LNCaP clone FGC (cell line): Measurements from ENCODE around the gene LIMK1.
"Not testable (repeated sequence)": the region's sequence is repeated elsewhere in the genome, so short reads cannot be mapped to it uniquely, and the experiment has no call there.

Experiments
- DNase-seq: peaks from one replicate; pipeline ENCODE4 v3.0.0-alpha.2; 2011; ENCODE audit warnings: low read depth
- H3K4me3 ChIP-seq: 2 replicates; pipeline ENCODE4 v1.5.1; 2011; ENCODE audit warnings: mild to moderate bottlenecking, low read depth, low read length, control low read depth
- CTCF ChIP-seq: IDR thresholded peaks from 2 replicates; pipeline ENCODE4 v1.5.1; 2012; ENCODE audit warnings: mild to moderate bottlenecking; ENCODE audit not compliant: control insufficient read depth, insufficient read depth; ENCODE audit errors: extremely low read depth

The LIMK1 gene

GRCh38 chr7:74105992-74106391 lies 22.4 kb downstream of the LIMK1 start:
- no peak for DNase-seq
- no peak for TF ChIP-seq CTCF
- H3K4me3 ChIP-seq = no peak overlapping the region

- TF ChIP-seq CTCF = no peak
- no peak overlapping the region for H3K4me3 ChIP-seq
- DNase-seq = no peak
These were observed 23.2 kb downstream of the LIMK1 start for GRCh38 chr7:74106846-74107245.

GRCh38 chr7:74115326-74115725 lies 31.7 kb downstream of the LIMK1 start:
- no peak for DNase-seq
- TF ChIP-seq CTCF = no peak
- no peak overlapping the region for H3K4me3 ChIP-seq

- TF ChIP-seq CTCF = no peak
These were observed 32.8 kb downstream of the LIMK1 start for GRCh38 chr7:74116356-74116755.

GRCh38 chr7:74119831-74120230 lies 36.2 kb downstream of the LIMK1 start:
- H3K4me3 ChIP-seq = no peak overlapping the region
- TF ChIP-seq CTCF = no peak
- DNase-seq = no peak

More at GRCh38 chr7:74116356-74116755, 32.8 kb downstream of the LIMK1 start:
- no peak overlapping the region for H3K4me3 ChIP-seq
- DNase-seq = no peak

- H3K4me3 ChIP-seq = no peak overlapping the region
- TF ChIP-seq CTCF = no peak
- no peak for DNase-seq
These were observed 38.0 kb downstream of the LIMK1 start for GRCh38 chr7:74121401-74122249.

GRCh38 chr7:74123892-74124291 lies 40.3 kb downstream of the LIMK1 start:
- not testable (repeated sequence) for DNase-seq, H3K4me3 ChIP-seq
